Osteocyte (in vitro differentiated cells): ENCODE data around the gene TMEM129. TPM values are rescaled to one million over a fixed set of nuclear protein-coding genes. Genes with fewer than 3 reads are reported as not detected.

ENCODE experiments used
- DNase-seq: peaks from one replicate; pipeline ENCODE4 v3.0.0; 2021; ENCODE audit warnings: mixed read lengths; ENCODE audit not compliant: unreplicated experiment; ENCODE audit errors: extremely low spot score
- H3K27ac Mint-ChIP-seq: one replicate; pipeline ENCODE4 v1.8.0; 2021; ENCODE audit warnings: mild to moderate bottlenecking, mixed read lengths; ENCODE audit not compliant: unreplicated experiment
- H3K27me3 Mint-ChIP-seq: one replicate; pipeline ENCODE4 v1.8.0; 2021; ENCODE audit warnings: mixed read lengths; ENCODE audit not compliant: unreplicated experiment
- H3K36me3 Mint-ChIP-seq: one replicate; pipeline ENCODE4 v1.8.0; 2021; ENCODE audit warnings: mixed read lengths; ENCODE audit not compliant: unreplicated experiment
- H3K4me1 Mint-ChIP-seq: one replicate; pipeline ENCODE4 v1.8.0; 2021; ENCODE audit warnings: mixed read lengths; ENCODE audit not compliant: unreplicated experiment
- H3K4me3 Mint-ChIP-seq: one replicate; pipeline ENCODE4 v1.8.0; 2021; ENCODE audit warnings: mild to moderate bottlenecking, moderate library complexity, mixed read lengths; ENCODE audit not compliant: unreplicated experiment
- H3K9me3 Mint-ChIP-seq: one replicate; pipeline ENCODE4 v1.8.0; 2021; ENCODE audit warnings: mixed read lengths; ENCODE audit not compliant: unreplicated experiment
- CTCF ChIP-seq: fragments of 200-600 bp; sonication (generic); IDR thresholded peaks from 2 replicates; pipeline ENCODE4 v1.5.0; 2021; ENCODE audit warnings: antibody characterized with exemption, mild to moderate bottlenecking, moderate library complexity
- total RNA-seq: library from RNA; stranded (reverse); gene quantifications from 2 replicates; pipeline ENCODE4 v1.2.1, GENCODE V29; 2021

TMEM129 gene
- total RNA-seq, 1 donor from 2014 or later: 48.8 TPM

GRCh38 chr4:1768367-1769034 lies 47.4 kb upstream of the TMEM129 start:
- no peak for TF ChIP-seq CTCF
- no peaks in the 10 kb centered on the region for H3K36me3 Mint-ChIP-seq
- H3K4me1 Mint-ChIP-seq: peaks cover 5% of the 10 kb centered on the region
- no peaks in the 10 kb centered on the region for H3K27me3 Mint-ChIP-seq
- peak overlapping the region; percentile 68 for H3K4me3 Mint-ChIP-seq
- DNase-seq: no peak
- no peaks in the 10 kb centered on the region for H3K9me3 Mint-ChIP-seq
- no peak overlapping the region for H3K27ac Mint-ChIP-seq

GRCh38 chr4:1767770-1768366 lies 46.7 kb upstream of the TMEM129 start:
- DNase-seq: no peak
- Mint-ChIP-seq H3K4me1 (peaks cover 5% of the 10 kb centered on the region), H3K9me3 (no peaks in the 10 kb centered on the region), H3K27ac (no peak overlapping the region), H3K36me3 (no peaks in the 10 kb centered on the region), H3K4me3 (peak overlapping the region; percentile 59), H3K27me3 (no peaks in the 10 kb centered on the region)
- TF ChIP-seq CTCF: peak; percentile 52

GRCh38 chr4:1767061-1767769 lies 46.1 kb upstream of the TMEM129 start:
- no peak for DNase-seq
- no peaks in the 10 kb centered on the region for H3K9me3 Mint-ChIP-seq
- no peak overlapping the region for H3K4me3 Mint-ChIP-seq
- H3K27me3 Mint-ChIP-seq: no peaks in the 10 kb centered on the region
- H3K36me3 Mint-ChIP-seq: no peaks in the 10 kb centered on the region
- peaks cover 5% of the 10 kb centered on the region for H3K4me1 Mint-ChIP-seq
- no peak for TF ChIP-seq CTCF
- H3K27ac Mint-ChIP-seq: no peak overlapping the region

GRCh38 chr4:1766106-1767060 lies 45.3 kb upstream of the TMEM129 start:
- DNase-seq: no peak
- no peak overlapping the region for H3K27ac Mint-ChIP-seq
- H3K4me1 Mint-ChIP-seq: peaks cover 5% of the 10 kb centered on the region
- no peaks in the 10 kb centered on the region for H3K36me3 Mint-ChIP-seq
- no peak for TF ChIP-seq CTCF
- no peaks in the 10 kb centered on the region for H3K9me3 Mint-ChIP-seq
- no peak overlapping the region for H3K4me3 Mint-ChIP-seq
- H3K27me3 Mint-ChIP-seq: no peaks in the 10 kb centered on the region
